ENCODE measurements around the gene SHMT2. TPM values are rescaled to one million over a fixed set of nuclear protein-coding genes. Genes with fewer than 3 reads are reported as not detected.

Gene SHMT2
- total and polyA plus RNA-seq, 2 experiments from 2014 or later = 125 to 387 TPM

GRCh38 chr12:57237596-57237931, 8.1 kb downstream of the SHMT2 start:
- Histone ChIP-seq H3K36me3 (ENCODE audit: insufficient read depth) (peaks cover 16% of the 10 kb centered on the region), H3K9me2 (ENCODE audit: insufficient read depth) (no peaks in the 10 kb centered on the region), H3K27ac (ENCODE audit: low read depth) (no peak overlapping the region), H3K4me3 (peak overlapping the region; percentile 85), H2AFZ (no peak overlapping the region; the same call in 1 of the 2 replicates), H3K27me3 (ENCODE audit: insufficient read depth) (peaks cover 90% of the 10 kb centered on the region), H3K79me2 (replicated peaks; ENCODE audit: insufficient read depth) (no peaks in the 10 kb centered on the region), H3K4me2 (peak overlapping the region; percentile 99), H3K4me1 (ENCODE audit: insufficient read depth) (peaks cover 55% of the 10 kb centered on the region), H4K20me1 (replicated peaks; ENCODE audit: insufficient read depth) (peaks cover 20% of the 10 kb centered on the region), H3F3A (replicated peaks; ENCODE audit: low read depth) (peaks cover 39% of the 10 kb centered on the region)
- DNase-seq (ENCODE audit: low spot score) = peak; percentile 9
- peaks cover 27% of the 10 kb centered on the region for H3K36me3 Mint-ChIP-seq (ENCODE audit: low read depth)
- TF ChIP-seq ETS1 (IDR thresholded peaks at IDR 0.05) = no peak
- no peak for TF ChIP-seq EZH2phosphoT487 (IDR thresholded peaks at IDR 0.05; ENCODE audit: unreplicated experiment)
- no peak for TF ChIP-seq POLR2AphosphoS5 (IDR thresholded peaks at IDR 0.05; ENCODE audit: low read depth)
- no peak for TF ChIP-seq ZNF331 (CRISPR knock-in tag; IDR thresholded peaks at IDR 0.05; ENCODE audit: low read depth)
- no peak for TF ChIP-seq REST (IDR thresholded peaks at IDR 0.05; ENCODE audit: unreplicated experiment)
- no peak for TF ChIP-seq CTCF (conservative IDR thresholded peaks at IDR 0.05; ENCODE audit: low read depth in 2 of 2)
- no peak for TF ChIP-seq STAT1 (IDR thresholded peaks at IDR 0.05; ENCODE audit: unreplicated experiment)
- no peak for TF ChIP-seq ZNF114 (CRISPR knock-in tag; IDR thresholded peaks at IDR 0.05)
- no peak for TF ChIP-seq NANOG (IDR thresholded peaks at IDR 0.05; ENCODE audit: borderline replicate concordance)
- no peak for ATAC-seq
- H3K4me1 Mint-ChIP-seq = peaks cover 73% of the 10 kb centered on the region
- peaks cover 90% of the 10 kb centered on the region for H3K27me3 Mint-ChIP-seq (ENCODE audit: insufficient read depth, low read depth, poor library complexity)
- H3K27ac Mint-ChIP-seq = no peak overlapping the region
- H3K9me3 Mint-ChIP-seq = no peaks in the 10 kb centered on the region; the same call in 2 of the 3 replicates
- H3K4me3 Mint-ChIP-seq = peak overlapping the region; percentile 79
